ENCODE data around the gene MCRIP2. TPM values are rescaled to one million over a fixed set of nuclear protein-coding genes. Genes with fewer than 3 reads are reported as not detected.
A peak's percentile ranks its signal among the peaks of the same experiment; 100 is the strongest.

The MCRIP2 gene
- total RNA-seq, 1 donor: 16.0 TPM

GRCh38 chr16:644556-644955 lies 2.9 kb downstream of the MCRIP2 start:
- H3K4me3 ChIP-seq (ENCODE audit: low read depth, low read length): no peak overlapping the region
- DNase-seq (ENCODE audit: low read depth): no peak
- no peak for TF ChIP-seq CTCF (IDR thresholded peaks at IDR 0.05; ENCODE audit: insufficient read depth, low read depth, low read length)

DNA sequence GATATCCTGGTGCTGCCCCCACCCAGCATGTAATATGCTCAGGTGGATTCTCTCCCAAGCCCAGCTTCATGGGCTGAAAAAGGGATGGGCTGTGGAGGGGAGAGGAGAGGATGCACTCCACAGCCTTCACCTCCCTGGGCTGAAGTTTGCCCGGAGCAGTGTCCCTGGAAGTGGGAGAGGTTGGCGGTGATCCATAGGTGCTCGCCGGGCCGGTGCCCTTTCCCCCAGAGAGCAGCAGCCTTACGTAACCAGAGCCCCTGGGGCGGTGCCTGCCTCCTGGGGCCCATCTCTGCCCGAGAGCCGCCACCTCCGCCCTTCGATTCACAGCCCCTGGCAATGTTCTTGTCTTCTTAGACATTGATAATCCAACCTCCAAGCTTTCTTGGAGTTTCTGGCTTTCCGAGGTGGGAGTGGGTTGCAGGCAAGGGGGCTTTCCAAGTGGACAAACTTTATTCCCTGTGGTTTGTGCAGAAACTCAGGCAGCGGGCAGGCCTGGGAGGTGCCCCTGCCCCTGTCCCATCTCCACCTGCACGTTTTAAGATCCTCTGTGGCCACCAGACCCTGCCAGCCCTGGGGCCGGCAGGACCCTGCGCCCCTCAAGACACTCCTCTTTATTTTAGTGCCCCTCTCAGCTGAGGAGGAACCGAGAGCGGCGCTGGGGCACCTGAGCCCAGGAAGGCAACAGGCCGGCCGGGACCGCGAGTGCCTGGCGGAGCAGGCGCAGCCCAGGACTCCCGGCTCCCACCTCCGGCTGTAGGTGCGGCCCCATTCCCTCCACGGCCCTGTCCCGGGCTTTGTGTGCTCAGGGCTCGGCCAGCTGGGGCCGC lies 4.4 kb downstream of the MCRIP2 start:
- TF ChIP-seq CTCF (IDR thresholded peaks at IDR 0.05; ENCODE audit: insufficient read depth, low read depth, low read length): no peak
- H3K4me3 ChIP-seq (ENCODE audit: low read depth, low read length): no peak overlapping the region

GRCh38 chr16:646679-647172 lies 5.1 kb downstream of the MCRIP2 start:
- no peak overlapping the region for H3K4me3 ChIP-seq (ENCODE audit: low read depth, low read length)
- no peak for DNase-seq (ENCODE audit: low read depth)
- no peak for TF ChIP-seq CTCF (IDR thresholded peaks at IDR 0.05; ENCODE audit: insufficient read depth, low read depth, low read length)

More for the DNA sequence above, 4.4 kb downstream of the MCRIP2 start:
- no peak for DNase-seq (ENCODE audit: low read depth)

GRCh38 chr16:647173-647902 lies 5.7 kb downstream of the MCRIP2 start:
- no peak overlapping the region for H3K4me3 ChIP-seq (ENCODE audit: low read depth, low read length)
- TF ChIP-seq CTCF (IDR thresholded peaks at IDR 0.05; ENCODE audit: insufficient read depth, low read depth, low read length): no peak
- no peak for DNase-seq (ENCODE audit: low read depth)

DNA sequence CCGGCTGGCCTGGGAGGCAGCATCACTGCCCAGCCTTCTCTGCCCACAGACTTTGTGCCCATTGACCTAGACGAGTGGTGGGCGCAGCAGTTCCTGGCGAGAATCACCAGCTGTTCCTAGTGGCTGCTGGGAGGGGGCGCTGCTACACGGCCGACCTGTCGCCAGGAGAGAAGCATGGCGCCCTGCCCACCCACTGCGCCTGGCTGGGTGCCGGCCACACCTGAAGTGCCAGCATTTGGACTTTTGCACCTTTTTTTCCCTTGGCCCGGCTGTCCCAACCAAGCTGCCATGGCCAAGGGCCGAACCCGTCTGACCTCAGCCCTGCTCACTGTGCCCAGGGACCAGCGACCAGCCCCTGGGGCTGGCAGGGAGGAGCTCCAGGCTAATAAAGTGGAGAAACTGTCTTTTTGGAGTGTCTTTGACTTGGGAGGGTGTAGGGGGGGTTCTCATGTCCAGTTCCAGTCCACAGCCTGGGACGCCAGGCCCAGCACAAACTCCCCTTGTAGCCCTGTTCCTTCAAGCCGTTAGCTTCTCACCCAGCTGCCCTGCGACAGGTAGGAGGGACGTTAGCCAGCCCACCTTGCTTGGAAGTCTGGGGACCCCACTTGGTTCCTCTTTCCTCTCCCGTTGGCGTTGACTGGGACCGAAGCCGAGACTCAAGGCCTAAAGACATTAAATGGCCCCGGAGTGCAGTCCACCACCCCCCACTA lies 6.6 kb downstream of the MCRIP2 start:
- DNase-seq (ENCODE audit: low read depth): no peak
- H3K4me3 ChIP-seq (ENCODE audit: low read depth, low read length): peak overlapping the region; percentile 63
- peak; percentile 40 for TF ChIP-seq CTCF (IDR thresholded peaks at IDR 0.05; ENCODE audit: insufficient read depth, low read depth, low read length)

GRCh38 chr16:648781-649589 lies 7.4 kb downstream of the MCRIP2 start, which contains the start of gene WDR90:
WDR90 (plus strand) TSS chr16:649365; CDS start chr16:649417, 52 bp downstream.
- peak within 1 kb of the TSS; percentile 63 for H3K4me3 ChIP-seq (ENCODE audit: low read depth, low read length)
- no peak for TF ChIP-seq CTCF (IDR thresholded peaks at IDR 0.05; ENCODE audit: insufficient read depth, low read depth, low read length)
- peak; percentile 92 for DNase-seq (ENCODE audit: low read depth)

All from fibroblast of villous mesenchyme (primary cell).